HCT116 (cell line): ENCODE data around the gene EXOC4. TPM values are rescaled to one million over a fixed set of nuclear protein-coding genes. Genes with fewer than 3 reads are reported as not detected.

ENCODE experiments used
- ATAC-seq: fragments of 200-7000 bp; cut with Tn5 transposase; 2 replicates; pipeline ENCODE4 v1.9.1; 2020; ENCODE audit warnings: mild to moderate bottlenecking, moderate library complexity
- BruUV-seq: library from RNA; stranded (reverse); fragments of 400-500 nt; replicated peaks from 2 replicates; lab custom pipeline; 2021; lab: Mats Ljungman, UMichigan
- CTCF ChIA-PET: fragments of 300-600 bp; sonication (Branson Sonifier 250); formaldehyde crosslinking; loops from one replicate; lab custom pipeline; 2021; ENCODE audit warnings: antibody characterized with exemption; lab: Charles Lee
- POLR2A ChIA-PET: fragments of 300-600, 350-600 bp; sonication (Branson Sonifier 250); formaldehyde crosslinking; loops from one replicate; lab custom pipeline; 2021; ENCODE audit warnings: antibody characterized with exemption; lab: Charles Lee
- RAD21 ChIA-PET, 2 experiments: fragments of 300-600 bp; sonication (Branson Sonifier 250); formaldehyde crosslinking; loops; one replicate each; lab custom pipeline; 2023; ENCODE audit warnings: low total read pairs in 2 of 2; ENCODE audit not compliant: uncharacterized antibody in 2 of 2, unreplicated experiment in 2 of 2, low non-redundant PET in 1 of 2; lab: Charles Lee
- DNase-seq: peaks from one replicate; pipeline ENCODE4 v3.0.0-alpha.2; 2010; ENCODE audit warnings: low read depth, low spot score
- H2AFZ ChIP-seq: fragments of 200-600 bp; shearing (Covaris generic), sonication (generic); 2 replicates; pipeline ENCODE4 v1.6.1; 2017; ENCODE audit warnings: low read depth, mixed run types, mixed read lengths, antibody characterized with exemption, low read length; ENCODE audit not compliant: poor library complexity, severe bottlenecking
- H3K27ac ChIP-seq: 2 replicates; pipeline ENCODE4 v1.5.1; 2012; ENCODE audit warnings: low read depth, low read length
- H3K27me3 ChIP-seq: fragments of 200-600 bp; sonication (generic); 2 replicates; pipeline ENCODE4 v1.6.1; 2016; ENCODE audit warnings: mixed run types, low read length, mixed read lengths; ENCODE audit not compliant: insufficient read depth
- H3K36me3 ChIP-seq, 2 experiments: fragments of 200-500 bp in 1 of 2; fragments of 200-600 bp in 1 of 2; sonication (Bioruptor generic) in 1 of 2; sonication (generic) in 1 of 2; 2 replicates each; pipeline versions ENCODE4 v1.5.1 to v1.6.1; 2014 to 2016; ENCODE audit warnings: low read length in 2 of 2, inconsistent platforms in 1 of 2, mixed read lengths in 1 of 2, mixed run types in 1 of 2; ENCODE audit not compliant: insufficient read depth in 2 of 2, control insufficient read depth in 1 of 2
- H3K4me1 ChIP-seq, 2 experiments: fragments of 200-600 bp in 1 of 2; sonication (generic) in 1 of 2; 2 replicates each; pipeline versions ENCODE4 v1.5.1 to v1.6.1; 2012 to 2017; ENCODE audit warnings: low read length in 2 of 2, inconsistent platforms in 1 of 2, mild to moderate bottlenecking in 1 of 2, mixed read lengths in 1 of 2, mixed run types in 1 of 2, moderate library complexity in 1 of 2; ENCODE audit not compliant: insufficient read depth in 2 of 2, control insufficient read depth in 1 of 2
- H3K4me2 ChIP-seq: fragments of 200-600 bp; sonication (generic); 2 replicates; pipeline ENCODE4 v1.6.1; 2017; ENCODE audit warnings: mixed run types, low read length, mixed read lengths
- H3K4me3 ChIP-seq, 2 experiments: fragments of 200-600 bp in 1 of 2; sonication (generic) in 1 of 2; replicated peaks in 1 of 2; 2 replicates each; pipeline ENCODE4 v1.5.1; 2011 to 2016; ENCODE audit warnings: low read length in 2 of 2, control low read depth in 1 of 2, low read depth in 1 of 2, mild to moderate bottlenecking in 1 of 2, mixed read lengths in 1 of 2, mixed run types in 1 of 2
- H3K79me2 ChIP-seq: fragments of 200-600 bp; sonication (generic); 2 replicates; pipeline ENCODE4 v1.6.1; 2017; ENCODE audit warnings: mild to moderate bottlenecking, mixed run types, low read length, moderate library complexity, mixed read lengths; ENCODE audit not compliant: insufficient read depth
- H3K9ac ChIP-seq: fragments of 200-600 bp; sonication (generic); 2 replicates; pipeline ENCODE4 v1.6.1; 2016; ENCODE audit warnings: low read length, mixed read lengths
- H3K9me2 ChIP-seq: fragments of 200-600 bp; sonication (generic), shearing (Covaris generic); 2 replicates; pipeline ENCODE4 v1.6.1; 2017; ENCODE audit warnings: mixed run types, mild to moderate bottlenecking, moderate library complexity; ENCODE audit not compliant: insufficient read depth
- H3K9me3 ChIP-seq, 2 experiments: fragments of 200-500 bp in 1 of 2; fragments of 200-600 bp in 1 of 2; sonication (Bioruptor generic) in 1 of 2; sonication (generic) in 1 of 2; 2 replicates each; pipeline ENCODE4 v1.6.1; 2014 to 2017; ENCODE audit warnings: low read length in 2 of 2, mixed read lengths in 2 of 2, inconsistent platforms in 1 of 2, low read depth in 1 of 2, mild to moderate bottlenecking in 1 of 2, mixed run types in 1 of 2, moderate library complexity in 1 of 2; ENCODE audit not compliant: control insufficient read depth in 1 of 2, insufficient read depth in 1 of 2
- H4K20me1 ChIP-seq: fragments of 200-600 bp; sonication (generic), shearing (Covaris generic); 2 replicates; pipeline ENCODE4 v1.6.1; 2017; ENCODE audit warnings: mixed run types, mild to moderate bottlenecking, moderate library complexity; ENCODE audit not compliant: insufficient read depth
- CBX3 ChIP-seq: IDR thresholded peaks from 2 replicates; pipeline ENCODE4 v1.6.1; 2012; ENCODE audit warnings: low read depth
- CEBPB ChIP-seq: IDR thresholded peaks from 2 replicates; pipeline ENCODE4 v1.6.1; 2012; ENCODE audit warnings: low read depth
- EGR1 ChIP-seq: IDR thresholded peaks from 2 replicates; pipeline ENCODE4 v1.6.1; 2012; ENCODE audit warnings: low read depth
- ELF1 ChIP-seq: IDR thresholded peaks from 2 replicates; pipeline ENCODE4 v1.6.1; 2012; ENCODE audit warnings: low read depth, borderline replicate concordance
- EZH2 ChIP-seq: fragments of 200-600 bp; sonication (generic); IDR thresholded peaks from 2 replicates; pipeline ENCODE4 v1.6.1; 2017; ENCODE audit warnings: antibody characterized with exemption, mixed run types
- JUND ChIP-seq: IDR thresholded peaks from 2 replicates; pipeline ENCODE4 v1.6.1; 2012
- POLR2A ChIP-seq: IDR thresholded peaks from 2 replicates; pipeline ENCODE4 v1.7.0; 2011; ENCODE audit warnings: borderline replicate concordance; ENCODE audit not compliant: insufficient read depth, insufficient read length; ENCODE audit errors: extremely low read depth
- POLR2AphosphoS5 ChIP-seq: IDR thresholded peaks from 2 replicates; pipeline ENCODE4 v1.6.1; 2011; ENCODE audit warnings: mild to moderate bottlenecking, low read depth, low read length, moderate library complexity
- RAD21 ChIP-seq: IDR thresholded peaks from 2 replicates; pipeline ENCODE4 v1.6.1; 2012; ENCODE audit warnings: low read depth, mild to moderate bottlenecking
- SIN3A ChIP-seq: IDR thresholded peaks from 2 replicates; pipeline ENCODE4 v1.6.1; 2012; ENCODE audit warnings: low read depth
- SP1 ChIP-seq: IDR thresholded peaks from 2 replicates; pipeline ENCODE4 v1.6.1; 2012; ENCODE audit warnings: low read depth
- SRF ChIP-seq: IDR thresholded peaks from 2 replicates; pipeline ENCODE4 v1.6.1; 2012; ENCODE audit warnings: low read depth
- YY1 ChIP-seq: IDR thresholded peaks from 2 replicates; pipeline ENCODE4 v1.6.1; 2011; ENCODE audit warnings: low read length, low read depth, moderate library complexity, mild to moderate bottlenecking; ENCODE audit not compliant: insufficient replicate concordance; ENCODE audit errors: extremely low read depth
- ZNF274 ChIP-seq: fragments of 200-500 bp; sonication (Bioruptor generic); IDR thresholded peaks from 2 replicates; pipeline ENCODE4 v1.6.1; 2014; ENCODE audit warnings: mild to moderate bottlenecking, low read depth, low read length, inconsistent platforms
- intact Hi-C: fragments of 100-400 bp; cut with micrococcal nuclease; formaldehyde crosslinking; loops from 2 replicates; pipeline ENCODE4 v1.10.0; 2022
- total RNA-seq: library from RNA; stranded (reverse); gene quantifications from one replicate; pipeline ENCODE4 v1.2.1, GENCODE V29; 2021; ENCODE audit not compliant: unreplicated experiment
- TF ChIP-seq, protein P1 (sequence below): IDR thresholded peaks from 2 replicates; pipeline ENCODE4 v1.6.1; 2012
- TF ChIP-seq, protein P2 (sequence below), 3 experiments: fragments of 200-600 bp in 1 of 3; sonication (generic) in 1 of 3; IDR thresholded peaks in 2 of 3; conservative IDR thresholded peaks in 1 of 3; 2 replicates each; pipeline ENCODE4 v1.5.1; 2012 to 2017; ENCODE audit warnings: low read depth in 2 of 3, low read length in 2 of 3, antibody characterized with exemption in 1 of 3, borderline replicate concordance in 1 of 3, control low read depth in 1 of 3, mild to moderate bottlenecking in 1 of 3, mixed read lengths in 1 of 3, mixed run types in 1 of 3, moderate library complexity in 1 of 3; ENCODE audit not compliant: insufficient read depth in 1 of 3
- TF ChIP-seq, protein P3 (sequence below): IDR thresholded peaks from 2 replicates; pipeline ENCODE4 v1.6.1; 2012; ENCODE audit warnings: low read depth
- TF ChIP-seq, protein P4 (sequence below): IDR thresholded peaks from 2 replicates; pipeline ENCODE4 v1.6.1; 2011; ENCODE audit warnings: mild to moderate bottlenecking, low read length, moderate library complexity; ENCODE audit not compliant: insufficient replicate concordance; ENCODE audit errors: extremely low read depth
- TF ChIP-seq, protein P5 (sequence below): IDR thresholded peaks from 2 replicates; pipeline ENCODE4 v1.6.1; 2012

The EXOC4 gene
- total RNA-seq, 1 experiment from 2014 or later = 40.3 TPM

DNA sequence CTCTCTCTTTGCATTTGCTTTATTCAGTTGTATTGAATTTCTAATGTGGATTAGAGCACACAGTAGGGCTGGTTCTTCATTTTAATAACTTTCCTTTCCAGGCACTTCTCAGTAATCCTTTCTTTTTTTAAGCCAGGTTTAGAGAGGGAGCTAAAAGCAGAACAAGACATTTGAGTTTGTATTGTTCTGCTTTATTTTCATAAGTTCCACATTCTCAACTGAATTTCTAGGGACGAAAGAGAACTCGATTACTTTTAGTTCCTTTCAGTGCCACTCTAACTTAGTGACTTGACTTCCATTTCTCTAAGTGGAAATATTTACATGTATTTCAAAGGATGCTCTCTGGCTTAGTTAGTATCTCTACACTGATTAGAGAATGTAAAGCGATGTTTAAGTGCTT lies 145.6 kb downstream of the EXOC4 start:
- RAD21 ChIA-PET = no interaction called here
- Histone ChIP-seq H3K79me2 (no peaks in the 10 kb centered on the region; the same call in 1 of the 2 replicates), H3K4me3 (no peak overlapping the region), H3K27ac (no peak overlapping the region), H4K20me1 (no peaks in the 10 kb centered on the region), H3K27me3 (no peaks in the 10 kb centered on the region)
- TF ChIP-seq SIN3A (no peak), ZNF274 (no peak), SP1 (no peak), YY1 (no peak), JUND (no peak), CEBPB (no peak), EGR1 (no peak), POLR2A (no peak), SRF (no peak), CBX3 (no peak), RAD21 (no peak), EZH2 (no peak), ELF1 (no peak), POLR2AphosphoS5 (no peak)
- TF ChIP-seq, protein P1, sequence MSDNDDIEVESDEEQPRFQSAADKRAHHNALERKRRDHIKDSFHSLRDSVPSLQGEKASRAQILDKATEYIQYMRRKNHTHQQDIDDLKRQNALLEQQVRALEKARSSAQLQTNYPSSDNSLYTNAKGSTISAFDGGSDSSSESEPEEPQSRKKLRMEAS = no peak
- TF ChIP-seq, protein P2, sequence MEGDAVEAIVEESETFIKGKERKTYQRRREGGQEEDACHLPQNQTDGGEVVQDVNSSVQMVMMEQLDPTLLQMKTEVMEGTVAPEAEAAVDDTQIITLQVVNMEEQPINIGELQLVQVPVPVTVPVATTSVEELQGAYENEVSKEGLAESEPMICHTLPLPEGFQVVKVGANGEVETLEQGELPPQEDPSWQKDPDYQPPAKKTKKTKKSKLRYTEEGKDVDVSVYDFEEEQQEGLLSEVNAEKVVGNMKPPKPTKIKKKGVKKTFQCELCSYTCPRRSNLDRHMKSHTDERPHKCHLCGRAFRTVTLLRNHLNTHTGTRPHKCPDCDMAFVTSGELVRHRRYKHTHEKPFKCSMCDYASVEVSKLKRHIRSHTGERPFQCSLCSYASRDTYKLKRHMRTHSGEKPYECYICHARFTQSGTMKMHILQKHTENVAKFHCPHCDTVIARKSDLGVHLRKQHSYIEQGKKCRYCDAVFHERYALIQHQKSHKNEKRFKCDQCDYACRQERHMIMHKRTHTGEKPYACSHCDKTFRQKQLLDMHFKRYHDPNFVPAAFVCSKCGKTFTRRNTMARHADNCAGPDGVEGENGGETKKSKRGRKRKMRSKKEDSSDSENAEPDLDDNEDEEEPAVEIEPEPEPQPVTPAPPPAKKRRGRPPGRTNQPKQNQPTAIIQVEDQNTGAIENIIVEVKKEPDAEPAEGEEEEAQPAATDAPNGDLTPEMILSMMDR (IDR thresholded peaks at IDR 0.05 in 2 of 3, conservative IDR thresholded peaks at IDR 0.05 in 1 of 3; ENCODE audit: borderline replicate concordance in 1 of 3, insufficient read depth in 1 of 3, low read depth in 2 of 3, low read length in 2 of 3) = no peak
- TF ChIP-seq, protein P3, sequence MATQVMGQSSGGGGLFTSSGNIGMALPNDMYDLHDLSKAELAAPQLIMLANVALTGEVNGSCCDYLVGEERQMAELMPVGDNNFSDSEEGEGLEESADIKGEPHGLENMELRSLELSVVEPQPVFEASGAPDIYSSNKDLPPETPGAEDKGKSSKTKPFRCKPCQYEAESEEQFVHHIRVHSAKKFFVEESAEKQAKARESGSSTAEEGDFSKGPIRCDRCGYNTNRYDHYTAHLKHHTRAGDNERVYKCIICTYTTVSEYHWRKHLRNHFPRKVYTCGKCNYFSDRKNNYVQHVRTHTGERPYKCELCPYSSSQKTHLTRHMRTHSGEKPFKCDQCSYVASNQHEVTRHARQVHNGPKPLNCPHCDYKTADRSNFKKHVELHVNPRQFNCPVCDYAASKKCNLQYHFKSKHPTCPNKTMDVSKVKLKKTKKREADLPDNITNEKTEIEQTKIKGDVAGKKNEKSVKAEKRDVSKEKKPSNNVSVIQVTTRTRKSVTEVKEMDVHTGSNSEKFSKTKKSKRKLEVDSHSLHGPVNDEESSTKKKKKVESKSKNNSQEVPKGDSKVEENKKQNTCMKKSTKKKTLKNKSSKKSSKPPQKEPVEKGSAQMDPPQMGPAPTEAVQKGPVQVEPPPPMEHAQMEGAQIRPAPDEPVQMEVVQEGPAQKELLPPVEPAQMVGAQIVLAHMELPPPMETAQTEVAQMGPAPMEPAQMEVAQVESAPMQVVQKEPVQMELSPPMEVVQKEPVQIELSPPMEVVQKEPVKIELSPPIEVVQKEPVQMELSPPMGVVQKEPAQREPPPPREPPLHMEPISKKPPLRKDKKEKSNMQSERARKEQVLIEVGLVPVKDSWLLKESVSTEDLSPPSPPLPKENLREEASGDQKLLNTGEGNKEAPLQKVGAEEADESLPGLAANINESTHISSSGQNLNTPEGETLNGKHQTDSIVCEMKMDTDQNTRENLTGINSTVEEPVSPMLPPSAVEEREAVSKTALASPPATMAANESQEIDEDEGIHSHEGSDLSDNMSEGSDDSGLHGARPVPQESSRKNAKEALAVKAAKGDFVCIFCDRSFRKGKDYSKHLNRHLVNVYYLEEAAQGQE = no peak
- TF ChIP-seq, protein P4, sequence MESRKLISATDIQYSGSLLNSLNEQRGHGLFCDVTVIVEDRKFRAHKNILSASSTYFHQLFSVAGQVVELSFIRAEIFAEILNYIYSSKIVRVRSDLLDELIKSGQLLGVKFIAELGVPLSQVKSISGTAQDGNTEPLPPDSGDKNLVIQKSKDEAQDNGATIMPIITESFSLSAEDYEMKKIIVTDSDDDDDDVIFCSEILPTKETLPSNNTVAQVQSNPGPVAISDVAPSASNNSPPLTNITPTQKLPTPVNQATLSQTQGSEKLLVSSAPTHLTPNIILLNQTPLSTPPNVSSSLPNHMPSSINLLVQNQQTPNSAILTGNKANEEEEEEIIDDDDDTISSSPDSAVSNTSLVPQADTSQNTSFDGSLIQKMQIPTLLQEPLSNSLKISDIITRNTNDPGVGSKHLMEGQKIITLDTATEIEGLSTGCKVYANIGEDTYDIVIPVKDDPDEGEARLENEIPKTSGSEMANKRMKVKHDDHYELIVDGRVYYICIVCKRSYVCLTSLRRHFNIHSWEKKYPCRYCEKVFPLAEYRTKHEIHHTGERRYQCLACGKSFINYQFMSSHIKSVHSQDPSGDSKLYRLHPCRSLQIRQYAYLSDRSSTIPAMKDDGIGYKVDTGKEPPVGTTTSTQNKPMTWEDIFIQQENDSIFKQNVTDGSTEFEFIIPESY = no peak
- TF ChIP-seq, protein P5, sequence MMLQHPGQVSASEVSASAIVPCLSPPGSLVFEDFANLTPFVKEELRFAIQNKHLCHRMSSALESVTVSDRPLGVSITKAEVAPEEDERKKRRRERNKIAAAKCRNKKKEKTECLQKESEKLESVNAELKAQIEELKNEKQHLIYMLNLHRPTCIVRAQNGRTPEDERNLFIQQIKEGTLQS = no peak
- TF ChIP-seq, all 23 proteins: peak for 0
- H2AFZ ChIP-seq = no peak overlapping the region
- intact Hi-C loops = no loop called here
- ChIA-PET CTCF (no interaction called here), POLR2A (interaction anchor here (0.9 kb wide), 1 partner anchor 30 kb away, joined by 3 read pairs; no protein-coding TSS in a partner anchor)
- no peaks in the 10 kb centered on the region for H3K36me3 ChIP-seq
- H3K4me2 ChIP-seq = no peak overlapping the region
- H3K9ac ChIP-seq = no peak overlapping the region
- DNase-seq (no peak), ATAC-seq (no peak)
- H3K9me3 ChIP-seq = no peaks in the 10 kb centered on the region
- H3K4me1 ChIP-seq = no peaks in the 10 kb centered on the region
- no TSS peak for BruUV-seq
- no peaks in the 10 kb centered on the region for H3K9me2 ChIP-seq
